HG03280 (cell line): ENCODE measurements around the gene PLXND1.

Source experiments
- ATAC-seq: cut with Tn5 transposase; IDR thresholded peaks from one replicate; pipeline ENCODE4 v1.9.1; 2021; ENCODE audit warnings: mild to moderate bottlenecking, moderate library complexity; ENCODE audit not compliant: unreplicated experiment

The PLXND1 gene

GRCh38 chr3:129602730-129603560 lies 3.5 kb downstream of the PLXND1 start:
- ATAC-seq = no peak

GRCh38 chr3:129602309-129602708 lies 4.2 kb downstream of the PLXND1 start:
- no peak for ATAC-seq

GRCh38 chr3:129601713-129602112 lies 4.8 kb downstream of the PLXND1 start:
- no peak for ATAC-seq

- no peak for ATAC-seq
These were observed 6.1 kb downstream of the PLXND1 start for GRCh38 chr3:129600348-129600747.

GRCh38 chr3:129599607-129600006 lies 6.9 kb downstream of the PLXND1 start:
- no peak for ATAC-seq

GRCh38 chr3:129599073-129599472 lies 7.4 kb downstream of the PLXND1 start:
- ATAC-seq = no peak

GRCh38 chr3:129598484-129598883 lies 8.0 kb downstream of the PLXND1 start:
- ATAC-seq = no peak

GRCh38 chr3:129598000-129598381 lies 8.5 kb downstream of the PLXND1 start:
- ATAC-seq = no peak

- ATAC-seq = no peak
These were observed 9.1 kb downstream of the PLXND1 start for GRCh38 chr3:129597087-129597999.

- no peak for ATAC-seq
These were observed 10.0 kb downstream of the PLXND1 start for GRCh38 chr3:129596194-129597086.

- ATAC-seq = no peak
These were observed 10.8 kb downstream of the PLXND1 start for GRCh38 chr3:129595544-129596193.

GRCh38 chr3:129594907-129595390 lies 11.5 kb downstream of the PLXND1 start:
- no peak for ATAC-seq

- ATAC-seq = no peak
These were observed 12.1 kb downstream of the PLXND1 start for GRCh38 chr3:129594409-129594808.

GRCh38 chr3:129593595-129594339 lies 12.7 kb downstream of the PLXND1 start:
- no peak for ATAC-seq

GRCh38 chr3:129593230-129593594 lies 13.3 kb downstream of the PLXND1 start:
- ATAC-seq = no peak

- no peak for ATAC-seq
These were observed 13.9 kb downstream of the PLXND1 start for GRCh38 chr3:129592381-129593131.

GRCh38 chr3:129591932-129592331 lies 14.5 kb downstream of the PLXND1 start:
- no peak for ATAC-seq

GRCh38 chr3:129590215-129590614 lies 16.3 kb downstream of the PLXND1 start:
- no peak for ATAC-seq
